RWPE2 (cell line): ENCODE data around the gene MYO1H.

ENCODE experiments used
- ATAC-seq: fragments of 200-7000 bp; cut with Tn5 transposase; 3 replicates; pipeline ENCODE4 v1.9.1; 2021; ENCODE audit warnings: low read depth
- DNase-seq: peaks from one replicate; pipeline ENCODE4 v3.0.0-alpha.2; 2020; ENCODE audit warnings: low spot score
- H3K27ac ChIP-seq: fragments of 450-650 bp; 2 replicates; pipeline ENCODE4 v1.5.1; 2017; ENCODE audit warnings: mild to moderate bottlenecking; ENCODE audit not compliant: poor library complexity, severe bottlenecking
- H3K27me3 ChIP-seq: fragments of 250-450 bp; sonication (Bioruptor Pico); 2 replicates; pipeline ENCODE4 v1.5.1; 2021; ENCODE audit warnings: mild to moderate bottlenecking, moderate library complexity; ENCODE audit not compliant: insufficient read depth, poor library complexity, severe bottlenecking
- H3K36me3 ChIP-seq: fragments of 250-450 bp; sonication (Bioruptor Pico); 2 replicates; pipeline ENCODE4 v1.5.1; 2020; ENCODE audit warnings: low read depth, mild to moderate bottlenecking, moderate library complexity
- H3K4me1 ChIP-seq: fragments of 250-450 bp; sonication (Bioruptor Pico); 2 replicates; pipeline ENCODE4 v1.5.1; 2021; ENCODE audit warnings: mild to moderate bottlenecking, moderate library complexity; ENCODE audit not compliant: insufficient read depth, poor library complexity, severe bottlenecking
- H3K4me3 ChIP-seq: fragments of 250-450 bp; sonication (Bioruptor Pico); 2 replicates; pipeline ENCODE4 v1.5.1; 2021; ENCODE audit warnings: mild to moderate bottlenecking, moderate library complexity; ENCODE audit not compliant: severe bottlenecking
- H3K9me3 ChIP-seq: fragments of 250-450 bp; sonication (Bioruptor Pico); 2 replicates; pipeline ENCODE4 v1.5.1; 2021; ENCODE audit warnings: mild to moderate bottlenecking, moderate library complexity; ENCODE audit not compliant: severe bottlenecking
- CTCF ChIP-seq: fragments of 450-650 bp; IDR thresholded peaks from one replicate; pipeline ENCODE4 v1.5.1; 2017; ENCODE audit warnings: mild to moderate bottlenecking, moderate library complexity; ENCODE audit not compliant: poor library complexity, severe bottlenecking

The MYO1H gene

GRCh38 chr12:109378569-109378968, 30.9 kb downstream of the MYO1H start:
- peaks cover 11% of the 10 kb centered on the region for H3K27me3 ChIP-seq

GRCh38 chr12:109382031-109382430, 34.3 kb downstream of the MYO1H start:
- DNase-seq (no peak), ATAC-seq (no peak)
- Histone ChIP-seq H3K4me1 (no peaks in the 10 kb centered on the region), H3K4me3 (no peak overlapping the region), H3K36me3 (no peaks in the 10 kb centered on the region), H3K9me3 (no peaks in the 10 kb centered on the region), H3K27ac (no peak overlapping the region), H3K27me3 (peaks cover 9% of the 10 kb centered on the region)
- no peak for TF ChIP-seq CTCF

More at GRCh38 chr12:109378569-109378968, 30.9 kb downstream of the MYO1H start:
- no peaks in the 10 kb centered on the region for H3K36me3 ChIP-seq
- DNase-seq (no peak), ATAC-seq (no peak)
- H3K4me3 ChIP-seq, result no peak overlapping the region
- TF ChIP-seq CTCF, result no peak
- H3K4me1 ChIP-seq, result no peaks in the 10 kb centered on the region
- no peaks in the 10 kb centered on the region for H3K9me3 ChIP-seq
- no peak overlapping the region for H3K27ac ChIP-seq

- no peak for TF ChIP-seq CTCF
- Histone ChIP-seq H3K27ac (no peak overlapping the region), H3K4me3 (no peak overlapping the region), H3K27me3 (peaks cover 9% of the 10 kb centered on the region), H3K4me1 (no peaks in the 10 kb centered on the region), H3K9me3 (no peaks in the 10 kb centered on the region), H3K36me3 (no peaks in the 10 kb centered on the region)
- ATAC-seq (no peak), DNase-seq (no peak)
Observed at GRCh38 chr12:109383240-109383639, 35.5 kb downstream of the MYO1H start.

GRCh38 chr12:109385339-109386058, 37.8 kb downstream of the MYO1H start:
- no peaks in the 10 kb centered on the region for H3K36me3 ChIP-seq
- peak; percentile 85 for ATAC-seq
- DNase-seq, result no peak
- H3K27me3 ChIP-seq, result peaks cover 9% of the 10 kb centered on the region
- TF ChIP-seq CTCF, result peak; percentile 83
- no peaks in the 10 kb centered on the region for H3K9me3 ChIP-seq
- no peaks in the 10 kb centered on the region for H3K4me1 ChIP-seq
- no peak overlapping the region for H3K27ac ChIP-seq
- no peak overlapping the region for H3K4me3 ChIP-seq

GRCh38 chr12:109386059-109386433, 38.3 kb downstream of the MYO1H start:
- H3K9me3 ChIP-seq, result no peaks in the 10 kb centered on the region
- peaks cover 9% of the 10 kb centered on the region for H3K27me3 ChIP-seq

More at GRCh38 chr12:109386059-109386433, 38.3 kb downstream of the MYO1H start:
- H3K4me1 ChIP-seq, result no peaks in the 10 kb centered on the region
- no peak for TF ChIP-seq CTCF
- H3K4me3 ChIP-seq, result no peak overlapping the region
- ATAC-seq (no peak), DNase-seq (no peak)
- no peaks in the 10 kb centered on the region for H3K36me3 ChIP-seq
- H3K27ac ChIP-seq, result no peak overlapping the region
